Effector memory CD4-positive, alpha-beta T cell (primary cell): ENCODE measurements around the gene ARHGAP45.

Experiments used
- DNase-seq, 3 donors: peaks; one replicate each; pipeline ENCODE4 v3.0.0-alpha.2; 2020
- H3K27ac ChIP-seq: 2 replicates; pipeline ENCODE4 v1.7.0; 2013; ENCODE audit warnings: mild to moderate bottlenecking, low read length, moderate library complexity; ENCODE audit not compliant: insufficient read depth, poor library complexity, severe bottlenecking
- H3K27me3 ChIP-seq: replicated peaks from 2 replicates; pipeline ENCODE4 v1.7.0; 2013; ENCODE audit warnings: mild to moderate bottlenecking, low read length; ENCODE audit not compliant: insufficient read depth, control insufficient read depth, poor library complexity, severe bottlenecking
- H3K36me3 ChIP-seq: 2 replicates; pipeline ENCODE4 v1.7.0; 2013; ENCODE audit warnings: mild to moderate bottlenecking, low read length, moderate library complexity; ENCODE audit not compliant: control insufficient read depth, insufficient read depth
- H3K4me1 ChIP-seq: 2 replicates; pipeline ENCODE4 v1.7.0; 2013; ENCODE audit warnings: low read length, mild to moderate bottlenecking; ENCODE audit not compliant: control insufficient read depth, insufficient read depth, poor library complexity, severe bottlenecking
- H3K4me3 ChIP-seq: 2 replicates; pipeline ENCODE4 v1.7.0; 2013; ENCODE audit warnings: low read length, low read depth, mild to moderate bottlenecking; ENCODE audit not compliant: insufficient read depth, poor library complexity, severe bottlenecking
- H3K9me3 ChIP-seq: 2 replicates; pipeline ENCODE4 v1.7.0; 2013; ENCODE audit warnings: mild to moderate bottlenecking, low read length, moderate library complexity; ENCODE audit not compliant: control insufficient read depth

ARHGAP45 gene

DNA sequence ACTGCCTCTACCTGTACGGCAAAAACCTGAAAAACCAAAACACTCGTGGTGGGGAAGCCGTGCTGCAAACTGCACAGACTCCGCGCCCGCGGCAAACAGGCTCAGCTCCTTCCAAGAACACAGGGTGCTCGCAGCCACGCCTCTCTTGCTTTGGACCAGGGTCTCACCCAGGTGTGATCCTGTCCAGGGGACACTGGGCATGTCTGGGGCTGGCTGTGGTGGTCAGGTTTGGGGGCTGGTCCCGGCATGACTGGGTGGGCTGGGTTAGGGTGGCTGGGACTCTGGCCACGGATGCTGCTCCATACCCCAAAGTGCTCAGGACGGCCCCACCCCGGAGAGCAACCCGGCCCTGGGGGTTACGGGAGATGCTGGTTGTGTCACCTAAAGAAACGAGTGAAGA lies 50.7 kb downstream of the ARHGAP45 start:
- no peaks in the 10 kb centered on the region for H3K9me3 ChIP-seq
- DNase-seq = no peak
- no peak overlapping the region for H3K4me3 ChIP-seq
- no peak overlapping the region for H3K27ac ChIP-seq
- H3K4me1 ChIP-seq = peaks cover 10% of the 10 kb centered on the region
- H3K27me3 ChIP-seq = no peaks in the 10 kb centered on the region
- peaks cover 81% of the 10 kb centered on the region for H3K36me3 ChIP-seq

DNA sequence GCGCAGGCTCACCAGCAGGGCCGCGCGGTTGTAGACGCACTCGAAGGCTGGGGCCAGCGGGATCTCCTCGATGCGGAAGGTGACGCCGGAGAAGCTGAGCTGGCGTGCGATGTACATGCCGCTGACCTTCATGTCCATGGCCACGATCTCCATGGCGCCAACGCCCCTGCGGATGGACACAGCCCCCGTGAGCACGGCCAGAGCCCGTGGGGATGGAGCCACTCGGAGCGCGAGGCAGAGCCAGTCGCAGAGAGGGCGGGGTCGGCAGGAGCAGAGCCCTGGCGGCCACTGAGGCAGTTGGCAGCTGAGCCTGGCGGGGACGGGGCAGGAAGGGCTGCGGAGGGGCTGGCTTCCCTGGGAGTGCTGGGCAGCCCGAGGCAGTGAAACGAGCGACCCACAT lies 52.0 kb downstream of the ARHGAP45 start:
- Histone ChIP-seq H3K4me1 (no peaks in the 10 kb centered on the region), H3K36me3 (peaks cover 88% of the 10 kb centered on the region), H3K4me3 (no peak overlapping the region), H3K9me3 (no peaks in the 10 kb centered on the region), H3K27ac (no peak overlapping the region), H3K27me3 (no peaks in the 10 kb centered on the region)
- DNase-seq = no peak

DNA sequence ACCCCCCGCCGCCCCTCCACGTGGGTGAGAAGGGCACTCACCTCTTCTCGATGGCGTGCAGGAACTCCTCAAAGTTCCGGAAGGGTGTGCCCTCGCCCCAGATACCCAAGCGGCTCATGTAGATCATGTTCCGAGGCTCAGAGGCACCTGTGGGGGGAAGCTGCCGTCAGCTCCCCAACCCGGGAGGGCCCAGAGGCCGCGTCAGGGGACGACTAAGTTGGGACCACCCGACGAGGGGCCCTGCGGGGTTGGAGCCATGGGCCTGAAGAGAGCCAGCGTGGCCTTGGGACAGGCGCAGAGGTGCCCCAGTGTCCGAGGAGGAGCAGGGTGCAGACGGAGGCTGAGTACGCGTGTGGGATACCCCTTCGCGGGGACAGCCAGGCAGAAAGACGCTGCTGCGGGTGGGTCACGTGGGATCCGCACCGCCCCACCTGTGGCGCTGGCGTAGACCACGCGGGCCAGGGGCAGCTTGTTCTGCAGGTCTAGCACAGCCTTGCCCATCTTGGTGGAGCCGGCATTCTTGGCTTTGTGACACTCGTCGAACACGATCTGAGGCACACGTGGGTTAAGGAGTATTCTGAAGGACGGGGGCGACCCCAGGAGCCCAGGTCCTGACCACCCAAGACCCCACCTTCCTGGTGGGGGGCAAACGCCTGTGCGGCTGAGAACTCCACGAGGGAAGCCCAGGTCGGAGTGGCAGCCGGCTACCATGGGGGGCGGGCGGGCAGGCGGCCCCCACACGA lies 52.7 kb downstream of the ARHGAP45 start:
- H3K9me3 ChIP-seq = no peaks in the 10 kb centered on the region
- DNase-seq = no peak
- H3K36me3 ChIP-seq = peaks cover 88% of the 10 kb centered on the region
- no peaks in the 10 kb centered on the region for H3K27me3 ChIP-seq
- H3K4me1 ChIP-seq = no peaks in the 10 kb centered on the region
- H3K27ac ChIP-seq = no peak overlapping the region
- no peak overlapping the region for H3K4me3 ChIP-seq

DNA sequence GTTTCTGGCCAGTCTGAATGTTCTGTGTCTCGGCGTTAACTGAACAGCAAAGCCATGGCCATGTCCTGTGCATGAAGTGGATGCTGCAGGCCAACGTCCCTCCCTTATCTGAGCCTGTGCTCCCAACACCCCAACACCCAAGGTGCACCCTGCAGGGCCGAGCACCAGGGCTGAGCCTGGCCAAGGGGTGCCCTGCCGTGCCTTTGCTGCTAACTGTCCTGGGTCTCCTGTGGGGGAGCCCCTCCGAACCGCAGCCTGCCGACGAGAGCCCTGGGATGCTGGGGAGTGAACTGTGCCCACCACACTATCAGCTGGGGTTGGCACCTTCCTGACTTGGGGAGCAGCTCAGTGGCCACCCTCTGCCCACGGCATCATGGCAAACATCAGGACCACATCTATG lies 54.4 kb downstream of the ARHGAP45 start:
- H3K9me3 ChIP-seq = no peaks in the 10 kb centered on the region
- no peak for DNase-seq

DNA sequence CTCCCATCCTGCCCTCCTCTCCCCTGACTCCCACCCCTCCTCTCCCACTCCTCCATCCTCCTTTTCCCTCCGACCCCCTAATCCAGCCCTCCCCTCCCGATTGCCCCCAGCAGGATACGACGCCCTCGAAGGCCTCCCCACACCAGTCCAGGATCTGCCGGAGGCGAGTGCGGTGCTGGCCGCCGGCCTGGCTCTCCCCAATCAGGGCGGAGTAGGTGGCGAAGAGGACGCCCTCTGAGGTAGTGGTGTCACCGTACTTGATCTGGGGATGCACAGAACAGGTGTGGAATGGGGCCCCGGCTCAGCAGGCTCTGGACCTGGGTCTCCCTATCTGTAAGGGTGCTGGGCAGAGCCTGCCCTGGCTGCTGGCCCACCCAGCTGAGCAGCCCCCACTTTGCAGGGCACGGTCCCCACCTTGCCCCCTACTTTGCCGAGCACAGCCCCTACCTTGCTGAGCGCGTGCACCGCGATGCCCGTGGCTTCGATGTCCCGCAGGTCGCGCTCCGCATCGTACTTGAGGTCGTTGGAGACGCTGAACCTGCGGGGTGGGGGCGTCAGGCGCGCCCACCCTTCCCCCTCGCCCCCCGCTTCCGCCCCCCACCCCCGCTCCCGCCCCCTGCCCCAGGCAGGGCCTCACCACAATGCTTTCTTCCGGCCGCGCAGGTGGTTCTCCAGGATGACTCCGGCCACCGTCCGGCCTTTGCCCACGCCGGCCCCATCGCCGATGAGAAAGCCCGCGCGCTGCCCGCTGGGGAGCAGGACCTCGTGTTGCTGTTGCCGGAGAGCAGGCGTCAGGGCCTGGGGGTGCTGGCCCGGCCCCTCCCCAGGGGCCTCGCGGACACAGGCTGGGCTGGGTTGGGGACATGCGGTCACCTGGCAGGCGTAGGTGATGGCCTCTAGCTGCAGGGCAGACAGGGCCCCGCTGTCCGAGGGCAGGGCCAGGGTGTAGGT lies 55.3 kb downstream of the ARHGAP45 start:
- H3K36me3 ChIP-seq = peaks cover 92% of the 10 kb centered on the region
- H3K9me3 ChIP-seq = no peaks in the 10 kb centered on the region
- H3K27me3 ChIP-seq = no peaks in the 10 kb centered on the region
- no peak overlapping the region for H3K4me3 ChIP-seq
- DNase-seq = no peak
- H3K4me1 ChIP-seq = no peaks in the 10 kb centered on the region
- no peak overlapping the region for H3K27ac ChIP-seq

More for the DNA sequence above, 54.4 kb downstream of the ARHGAP45 start:
- no peak overlapping the region for H3K27ac ChIP-seq
- H3K4me3 ChIP-seq = no peak overlapping the region
- H3K27me3 ChIP-seq = no peaks in the 10 kb centered on the region
- no peaks in the 10 kb centered on the region for H3K4me1 ChIP-seq
- peaks cover 92% of the 10 kb centered on the region for H3K36me3 ChIP-seq

DNA sequence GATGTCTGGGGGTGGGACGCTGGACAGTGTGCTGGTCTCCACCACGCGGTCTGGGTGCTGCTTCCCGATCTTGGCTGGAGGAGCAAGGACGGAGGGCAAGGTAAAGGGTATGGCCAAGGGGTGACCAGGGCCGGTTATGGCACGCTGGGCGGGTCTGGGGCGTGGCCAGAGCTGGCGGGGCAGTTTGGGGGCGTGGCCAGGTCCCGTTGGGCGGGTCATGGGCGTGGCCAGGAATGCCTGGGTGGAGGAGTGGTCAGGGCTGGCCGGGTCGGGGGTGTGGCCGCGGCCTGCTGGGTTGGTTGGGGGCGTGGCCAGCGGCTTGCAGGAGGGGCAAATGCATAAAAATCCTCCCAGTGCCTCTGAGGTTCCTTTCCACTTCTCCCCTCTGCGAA lies 56.0 kb downstream of the ARHGAP45 start:
- no peak overlapping the region for H3K4me3 ChIP-seq
- peaks cover 93% of the 10 kb centered on the region for H3K36me3 ChIP-seq
- H3K9me3 ChIP-seq = no peaks in the 10 kb centered on the region
- no peaks in the 10 kb centered on the region for H3K27me3 ChIP-seq
- no peak overlapping the region for H3K27ac ChIP-seq
- no peaks in the 10 kb centered on the region for H3K4me1 ChIP-seq
- no peak for DNase-seq

DNA sequence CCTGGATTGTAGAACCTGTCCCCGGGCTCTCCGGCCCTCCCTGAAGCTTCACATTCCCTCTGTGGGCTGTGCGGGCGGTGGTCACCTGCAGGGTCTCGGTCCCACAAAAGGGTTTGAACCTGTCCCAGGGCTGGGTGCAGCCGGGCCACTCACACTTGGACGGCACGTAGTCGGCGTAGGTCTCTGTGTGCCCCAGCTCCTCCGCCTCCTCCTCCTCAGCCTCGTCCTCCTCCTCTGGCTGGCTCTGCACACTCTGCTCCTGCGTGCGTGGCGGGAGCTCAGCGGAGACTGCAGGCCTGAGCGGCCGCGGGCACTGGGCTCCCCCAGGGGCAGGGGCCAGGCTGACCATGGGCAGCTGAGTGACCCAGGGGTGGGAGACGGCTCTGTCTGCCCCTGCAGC lies 56.4 kb downstream of the ARHGAP45 start:
- DNase-seq = no peak
- no peaks in the 10 kb centered on the region for H3K4me1 ChIP-seq
- no peaks in the 10 kb centered on the region for H3K9me3 ChIP-seq
- no peak overlapping the region for H3K4me3 ChIP-seq
- peaks cover 91% of the 10 kb centered on the region for H3K36me3 ChIP-seq
- H3K27ac ChIP-seq = no peak overlapping the region
- no peaks in the 10 kb centered on the region for H3K27me3 ChIP-seq

DNA sequence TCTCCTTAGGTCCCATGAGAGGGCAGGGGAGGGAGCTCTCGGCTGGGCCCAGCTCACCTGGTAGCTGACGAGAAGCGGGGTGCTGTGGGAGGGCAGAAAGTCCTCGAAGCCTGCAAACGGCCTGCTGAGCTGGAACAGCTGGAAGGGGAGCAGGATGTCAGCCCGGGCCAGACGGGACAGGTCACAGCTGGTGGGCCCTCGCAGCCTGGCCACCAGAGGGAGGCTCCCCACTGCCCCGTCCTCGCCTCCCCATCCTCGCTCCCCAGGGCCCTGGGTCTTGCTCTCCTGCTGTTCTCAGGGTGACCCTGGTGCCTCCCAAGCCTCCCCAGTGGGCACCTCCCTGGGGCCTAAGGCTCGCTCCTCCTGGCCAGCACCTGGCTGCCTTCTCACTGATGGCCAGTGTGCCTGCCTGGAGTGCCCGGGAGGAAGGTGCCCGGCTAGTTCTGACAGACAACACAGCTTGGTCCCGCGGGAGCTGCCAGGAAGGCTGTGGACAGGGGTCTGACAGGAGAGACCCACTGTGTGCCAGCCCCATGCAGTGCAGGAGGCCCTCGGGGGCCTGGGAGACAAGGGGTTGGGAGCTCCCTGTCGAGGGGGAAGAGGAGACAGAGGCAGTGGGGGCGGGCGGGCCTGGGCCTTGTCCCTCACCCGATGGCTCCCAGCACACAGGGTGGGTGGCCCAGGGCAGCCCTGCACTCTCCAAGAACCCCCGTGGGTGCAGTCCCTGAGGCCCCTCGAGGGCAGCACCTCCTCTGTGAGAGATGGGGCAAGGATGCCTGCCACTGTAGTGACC lies 57.1 kb downstream of the ARHGAP45 start:
- Histone ChIP-seq H3K27ac (no peak overlapping the region), H3K36me3 (peaks cover 84% of the 10 kb centered on the region), H3K27me3 (no peaks in the 10 kb centered on the region), H3K4me3 (no peak overlapping the region), H3K9me3 (no peaks in the 10 kb centered on the region), H3K4me1 (no peaks in the 10 kb centered on the region)
- no peak for DNase-seq

DNA sequence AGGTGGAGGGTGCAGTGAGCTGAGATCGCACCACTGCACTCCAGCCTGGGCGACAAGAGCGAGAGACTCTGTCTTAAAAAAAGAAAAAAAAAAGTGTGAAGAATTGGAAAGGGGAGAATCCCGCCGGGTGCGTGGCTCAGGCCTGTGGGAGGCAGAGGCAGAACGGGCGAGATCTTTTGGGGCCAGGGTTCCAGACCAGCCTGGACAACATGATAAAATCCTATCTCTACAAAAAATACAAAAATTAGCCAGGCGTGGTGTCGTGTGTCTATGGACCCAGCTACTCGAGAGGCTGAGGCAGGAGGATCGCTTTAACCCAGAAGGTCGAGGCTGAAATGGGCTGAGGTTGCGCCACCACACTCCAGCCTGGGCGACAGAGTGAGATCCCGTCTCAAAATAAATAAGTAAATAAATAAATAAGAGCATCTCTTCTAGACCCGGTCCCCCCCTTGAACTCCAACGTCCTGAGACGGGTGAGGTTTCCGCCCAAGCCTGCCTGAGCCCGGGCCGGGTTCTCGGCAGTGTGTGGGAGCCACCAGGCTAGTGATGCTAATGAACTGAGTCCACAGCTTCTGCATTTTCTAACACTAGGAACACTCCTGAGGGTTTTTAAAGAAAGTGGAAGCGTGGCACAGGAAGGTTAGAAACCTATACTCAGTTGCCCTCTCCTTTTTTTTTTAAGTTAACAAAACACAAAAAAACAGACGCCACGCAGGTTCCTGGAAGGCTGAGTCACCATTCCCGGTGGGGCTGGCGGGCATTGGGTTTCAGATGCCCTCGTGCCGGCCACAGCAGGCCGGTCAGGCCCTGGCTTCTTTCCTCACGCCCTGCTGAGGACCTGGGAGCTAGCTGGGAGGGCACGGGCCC lies 58.9 kb downstream of the ARHGAP45 start:
- Histone ChIP-seq H3K4me1 (peaks cover 16% of the 10 kb centered on the region), H3K9me3 (no peaks in the 10 kb centered on the region), H3K27ac (no peak overlapping the region), H3K4me3 (no peak overlapping the region), H3K27me3 (no peaks in the 10 kb centered on the region), H3K36me3 (peaks cover 67% of the 10 kb centered on the region)
- no peak for DNase-seq
